OCI-LY3 (cell line): ENCODE data around the gene ELMO1.

Source experiments
- EZH2phosphoT487 ChIP-seq: fragments of 200-600 bp; shearing (Covaris generic); IDR thresholded peaks from 2 replicates; pipeline ENCODE4 v1.6.1; 2018; ENCODE audit warnings: antibody characterized with exemption, mixed run types, low read depth
- TF ChIP-seq, protein P1 (sequence below): fragments of 200-600, 300-600 bp; sonication (generic); IDR thresholded peaks from 2 replicates; pipeline ENCODE4 v1.5.1; 2014; ENCODE audit warnings: antibody characterized with exemption, low read length, low read depth

DNA sequence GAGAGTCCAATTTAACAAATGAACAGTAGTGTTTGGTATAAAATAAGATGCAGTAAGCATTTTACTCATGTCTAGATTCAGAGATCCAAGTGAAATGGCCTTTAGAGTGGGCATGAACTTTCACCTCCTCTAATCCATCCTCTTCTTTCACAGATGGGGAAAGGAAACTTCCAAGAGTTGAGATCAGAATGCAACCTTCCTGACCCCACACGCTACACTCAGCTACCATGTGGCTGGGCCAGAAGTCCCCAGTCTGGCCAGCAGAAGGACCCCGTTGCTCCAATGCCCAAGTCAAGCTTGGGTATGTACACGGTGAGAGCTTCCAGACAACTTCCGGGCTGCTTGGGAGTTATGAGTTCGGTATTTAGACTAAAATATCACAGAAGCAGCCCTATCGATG is 228.0 kb downstream of the ELMO1 start:
- TF ChIP-seq, protein P1, sequence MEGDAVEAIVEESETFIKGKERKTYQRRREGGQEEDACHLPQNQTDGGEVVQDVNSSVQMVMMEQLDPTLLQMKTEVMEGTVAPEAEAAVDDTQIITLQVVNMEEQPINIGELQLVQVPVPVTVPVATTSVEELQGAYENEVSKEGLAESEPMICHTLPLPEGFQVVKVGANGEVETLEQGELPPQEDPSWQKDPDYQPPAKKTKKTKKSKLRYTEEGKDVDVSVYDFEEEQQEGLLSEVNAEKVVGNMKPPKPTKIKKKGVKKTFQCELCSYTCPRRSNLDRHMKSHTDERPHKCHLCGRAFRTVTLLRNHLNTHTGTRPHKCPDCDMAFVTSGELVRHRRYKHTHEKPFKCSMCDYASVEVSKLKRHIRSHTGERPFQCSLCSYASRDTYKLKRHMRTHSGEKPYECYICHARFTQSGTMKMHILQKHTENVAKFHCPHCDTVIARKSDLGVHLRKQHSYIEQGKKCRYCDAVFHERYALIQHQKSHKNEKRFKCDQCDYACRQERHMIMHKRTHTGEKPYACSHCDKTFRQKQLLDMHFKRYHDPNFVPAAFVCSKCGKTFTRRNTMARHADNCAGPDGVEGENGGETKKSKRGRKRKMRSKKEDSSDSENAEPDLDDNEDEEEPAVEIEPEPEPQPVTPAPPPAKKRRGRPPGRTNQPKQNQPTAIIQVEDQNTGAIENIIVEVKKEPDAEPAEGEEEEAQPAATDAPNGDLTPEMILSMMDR, result no peak
- TF ChIP-seq EZH2phosphoT487, result no peak
